Measurements from ENCODE around the gene NUTF2. TPM values are rescaled to one million over a fixed set of nuclear protein-coding genes. Genes with fewer than 3 reads are reported as not detected.

Gene NUTF2
- total RNA-seq, 1 donor from 2014 or later = 219 TPM

GRCh38 chr16:67837811-67838210, 8.9 kb upstream of the NUTF2 start:
- no peak for TF ChIP-seq CTCF (conservative IDR thresholded peaks at IDR 0.05; ENCODE audit: low read depth, low read length)
- no peak overlapping the region for H3K4me3 ChIP-seq (ENCODE audit: low read depth, low read length)
- no peak for DNase-seq (ENCODE audit: low read depth)

- no peak for DNase-seq (ENCODE audit: low read depth)
- TF ChIP-seq CTCF (conservative IDR thresholded peaks at IDR 0.05; ENCODE audit: low read depth, low read length) = no peak
- H3K4me3 ChIP-seq (ENCODE audit: low read depth, low read length) = peak overlapping the region; percentile 92
Measured at GRCh38 chr16:67841198-67841815, 5.4 kb upstream of the NUTF2 start.

- peak; percentile 74 for TF ChIP-seq CTCF (conservative IDR thresholded peaks at IDR 0.05; ENCODE audit: low read depth, low read length)
- H3K4me3 ChIP-seq (ENCODE audit: low read depth, low read length) = peak within 1 kb of the TSS; percentile 92
- DNase-seq (ENCODE audit: low read depth) = no peak
Measured at GRCh38 chr16:67841816-67842508, 4.8 kb upstream of the NUTF2 start, which contains the start of gene THAP11. THAP11 (plus strand) TSS chr16:67842320; CDS start chr16:67842555, 235 bp downstream.

GRCh38 chr16:67842509-67843342, 4.0 kb upstream of the NUTF2 start:
- peak; percentile 36 for TF ChIP-seq CTCF (conservative IDR thresholded peaks at IDR 0.05; ENCODE audit: low read depth, low read length)
- no peak for DNase-seq (ENCODE audit: low read depth)
- peak overlapping the region; percentile 92 for H3K4me3 ChIP-seq (ENCODE audit: low read depth, low read length)

- no peak for TF ChIP-seq CTCF (conservative IDR thresholded peaks at IDR 0.05; ENCODE audit: low read depth, low read length)
- DNase-seq (ENCODE audit: low read depth) = no peak
- peak overlapping the region; percentile 92 for H3K4me3 ChIP-seq (ENCODE audit: low read depth, low read length)
Measured at GRCh38 chr16:67843343-67843765, 3.4 kb upstream of the NUTF2 start.

- no peak for DNase-seq (ENCODE audit: low read depth)
- peak overlapping the region; percentile 18 for H3K4me3 ChIP-seq (ENCODE audit: low read depth, low read length)
- no peak for TF ChIP-seq CTCF (conservative IDR thresholded peaks at IDR 0.05; ENCODE audit: low read depth, low read length)
Measured at GRCh38 chr16:67844497-67844896, 2.2 kb upstream of the NUTF2 start.
